CD4-positive, alpha-beta memory T cell (primary cell): ENCODE measurements around the gene NDE1. TPM values are rescaled to one million over a fixed set of nuclear protein-coding genes. Genes with fewer than 3 reads are reported as not detected.
A peak's percentile ranks its signal among the peaks of the same experiment; 100 is the strongest.

Experiments used
- CTCF ChIA-PET: fragments of 350-600 bp; sonication (Branson Sonifier 250); formaldehyde crosslinking; loops from one replicate; lab custom pipeline; 2021; ENCODE audit warnings: inconsistent platforms; ENCODE audit not compliant: partially characterized antibody; lab: Charles Lee
- POLR2A ChIA-PET: fragments of 350-600 bp; sonication (Branson Sonifier 250); formaldehyde crosslinking; loops from one replicate; lab custom pipeline; 2021; ENCODE audit not compliant: partially characterized antibody; lab: Charles Lee
- DNase-seq, 5 donors: peaks; one replicate each; pipeline versions ENCODE4 v3.0.0 to v3.0.0-alpha.2; 2020 to 2022; ENCODE audit warnings: mixed read lengths in 1 of 5
- H3K27ac ChIP-seq: one replicate; pipeline ENCODE4 v1.7.0; 2013; ENCODE audit warnings: low read depth, low read length
- H3K27me3 ChIP-seq: 2 replicates; pipeline ENCODE4 v1.7.0; 2013; ENCODE audit warnings: mild to moderate bottlenecking, low read length, moderate library complexity; ENCODE audit not compliant: insufficient read depth
- H3K36me3 ChIP-seq: 2 replicates; pipeline ENCODE4 v1.7.0; 2013; ENCODE audit warnings: mild to moderate bottlenecking, low read length, moderate library complexity; ENCODE audit not compliant: insufficient read depth
- H3K4me1 ChIP-seq: 2 replicates; pipeline ENCODE4 v1.7.0; 2013; ENCODE audit warnings: mild to moderate bottlenecking, low read length, moderate library complexity; ENCODE audit not compliant: insufficient read depth
- H3K4me3 ChIP-seq, 2 donors: one replicate each; pipeline ENCODE4 v1.7.0; 2013; ENCODE audit warnings: low read length in 2 of 2, mild to moderate bottlenecking in 1 of 2
- H3K9me3 ChIP-seq, 2 donors: one replicate each; pipeline ENCODE4 v1.7.0; 2013; ENCODE audit warnings: low read length in 2 of 2, control low read depth in 1 of 2; ENCODE audit not compliant: control insufficient read depth in 1 of 2
- H3K27ac Mint-ChIP-seq, 7 donors: one replicate each; pipeline ENCODE4 v1.8.0; 2020 to 2021; ENCODE audit warnings: mixed read lengths in 7 of 7, mild to moderate bottlenecking in 6 of 7, inconsistent platforms in 3 of 7, moderate library complexity in 3 of 7
- H3K27me3 Mint-ChIP-seq, 2 donors: one replicate each; pipeline ENCODE4 v1.8.0; 2020 to 2021; ENCODE audit warnings: mixed read lengths in 2 of 2
- H3K36me3 Mint-ChIP-seq, 2 donors: one replicate each; pipeline ENCODE4 v1.8.0; 2020 to 2021; ENCODE audit warnings: mixed read lengths in 2 of 2, inconsistent platforms in 1 of 2, mild to moderate bottlenecking in 1 of 2
- H3K4me1 Mint-ChIP-seq, 4 donors: one replicate each; pipeline ENCODE4 v1.8.0; 2020 to 2021; ENCODE audit warnings: mixed read lengths in 4 of 4, mild to moderate bottlenecking in 1 of 4
- H3K4me3 Mint-ChIP-seq, 8 donors: one replicate each; pipeline ENCODE4 v1.8.0; 2020 to 2021; ENCODE audit warnings: mixed read lengths in 8 of 8, mild to moderate bottlenecking in 7 of 8, moderate library complexity in 6 of 8, inconsistent platforms in 3 of 8
- H3K9me3 Mint-ChIP-seq, 8 donors: one replicate each; pipeline ENCODE4 v1.8.0; 2020 to 2021; ENCODE audit warnings: mixed read lengths in 8 of 8, mild to moderate bottlenecking in 5 of 8, inconsistent platforms in 3 of 8, moderate library complexity in 1 of 8
- intact Hi-C: fragments of 100-400 bp; cut with micrococcal nuclease; formaldehyde crosslinking; loops from one replicate; pipeline ENCODE4 v1.15.1; 2023
- polyA plus RNA-seq, 2 donors: library from polyadenylated mRNA; unstranded; fragments of 300-500 nt; fragmentation: Illumina TruSeq; gene quantifications; one replicate each; pipeline ENCODE4 v1.2.3, GENCODE V29; 2021
- total RNA-seq, 2 experiments: library from RNA; stranded (reverse); gene quantifications; one replicate each; pipeline ENCODE4 v1.2.3, GENCODE V29; 2021

Gene NDE1
- total and polyA plus RNA-seq, 4 experiments from 2014 or later, result 15.3 to 128 (median 93.8) TPM

DNA sequence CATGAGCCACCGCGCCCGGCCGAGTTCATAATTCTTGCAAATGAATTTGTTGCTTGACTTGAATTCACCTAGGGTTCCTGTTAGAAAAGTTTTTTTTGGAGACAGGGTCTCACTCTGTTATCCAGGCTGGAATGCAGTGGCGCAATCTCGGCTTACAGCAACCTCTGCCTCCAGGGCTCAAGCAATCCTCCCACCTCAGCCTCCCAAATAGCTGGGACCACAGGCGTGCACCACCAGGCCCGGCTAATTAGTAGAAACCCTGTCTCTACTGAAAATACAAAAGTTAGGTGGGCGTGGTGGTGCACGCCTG, 107.0 kb downstream of the NDE1 start:
- intact Hi-C loops, result no loop called here
- peaks cover 0 to 5% (median 2%) of the 10 kb centered on the region in 4 donors for H3K4me1 Mint-ChIP-seq
- H3K27ac ChIP-seq, result no peak overlapping the region
- DNase-seq, result no peak
- no peaks in the 10 kb centered on the region for H3K4me1 ChIP-seq
- no peaks in the 10 kb centered on the region for H3K9me3 ChIP-seq
- ChIA-PET POLR2A (no interaction called here), CTCF (interaction anchor here (0.7 to 1.7 kb wide), 6 partner anchors 9 to 379 kb away, joined by 3 to 6 read pairs (median 4); no protein-coding TSS in a partner anchor)
- H3K36me3 Mint-ChIP-seq, result no peaks in the 10 kb centered on the region
- H3K4me3 ChIP-seq, result no peak overlapping the region
- H3K36me3 ChIP-seq, result no peaks in the 10 kb centered on the region
- H3K27ac Mint-ChIP-seq, result no peak overlapping the region
- H3K9me3 Mint-ChIP-seq, result no peaks in the 10 kb centered on the region
- no peak overlapping the region for H3K4me3 Mint-ChIP-seq
- H3K27me3 Mint-ChIP-seq, result peaks cover 14 to 15% of the 10 kb centered on the region in 2 donors
- H3K27me3 ChIP-seq, result no peaks in the 10 kb centered on the region

DNA sequence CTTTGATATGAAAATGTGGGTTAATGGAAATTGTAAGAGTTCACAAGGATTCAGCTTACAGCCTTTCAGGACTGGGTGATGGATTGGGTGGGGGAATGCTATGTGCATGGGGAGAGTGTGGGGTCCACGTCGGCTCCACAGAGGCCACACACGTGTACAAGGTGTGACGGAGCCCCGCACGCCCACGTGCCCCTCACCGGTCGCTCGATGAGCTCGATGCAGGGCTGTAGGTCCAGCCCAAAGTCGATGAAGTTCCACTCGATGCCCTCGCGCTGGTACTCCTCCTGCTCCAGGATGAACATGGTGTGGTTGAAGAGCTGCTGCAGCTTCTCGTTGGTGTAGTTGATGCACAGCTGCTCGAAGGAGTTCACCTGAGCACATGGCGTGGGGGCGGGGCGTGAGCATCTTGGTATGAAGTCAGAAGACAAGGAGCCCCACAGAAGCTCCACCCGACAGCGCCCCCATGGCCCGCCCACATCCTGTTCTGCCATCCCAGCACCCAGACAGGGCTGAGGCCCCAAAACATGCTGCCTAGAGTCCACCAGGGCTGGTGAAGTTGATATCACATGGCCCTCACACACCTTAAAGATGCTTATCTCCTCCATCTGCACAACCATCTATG, 107.7 kb downstream of the NDE1 start:
- no peak overlapping the region for H3K4me3 Mint-ChIP-seq
- Histone ChIP-seq H3K4me3 (no peak overlapping the region), H3K27ac (no peak overlapping the region), H3K9me3 (no peaks in the 10 kb centered on the region), H3K27me3 (no peaks in the 10 kb centered on the region), H3K4me1 (no peaks in the 10 kb centered on the region), H3K36me3 (no peaks in the 10 kb centered on the region)
- DNase-seq, result no peak
- intact Hi-C loops, result no loop called here
- H3K36me3 Mint-ChIP-seq, result no peaks in the 10 kb centered on the region
- ChIA-PET POLR2A (no interaction called here), CTCF (interaction anchor here (0.7 to 1.7 kb wide), 5 partner anchors 8 to 379 kb away, joined by 3 to 4 read pairs (median 3); no protein-coding TSS in a partner anchor)
- peaks cover 19 to 20% of the 10 kb centered on the region in 2 donors for H3K27me3 Mint-ChIP-seq
- H3K27ac Mint-ChIP-seq, result no peak overlapping the region
- peaks cover 0 to 5% (median 2%) of the 10 kb centered on the region in 4 donors for H3K4me1 Mint-ChIP-seq
- H3K9me3 Mint-ChIP-seq, result no peaks in the 10 kb centered on the region

- no peak for DNase-seq
- Histone ChIP-seq H3K4me3 (no peak overlapping the region), H3K27ac (no peak overlapping the region), H3K9me3 (no peaks in the 10 kb centered on the region), H3K4me1 (no peaks in the 10 kb centered on the region), H3K27me3 (no peaks in the 10 kb centered on the region), H3K36me3 (no peaks in the 10 kb centered on the region)
- Mint-ChIP-seq H3K9me3 (no peaks in the 10 kb centered on the region), H3K4me1 (peaks cover 0 to 5% (median 2%) of the 10 kb centered on the region in 4 donors), H3K36me3 (no peaks in the 10 kb centered on the region), H3K4me3 (no peak overlapping the region), H3K27me3 (peaks cover 19 to 21% of the 10 kb centered on the region in 2 donors), H3K27ac (peak overlapping the region in 1 of 7 donors; percentile 68)
- intact Hi-C loops, result no loop called here
- ChIA-PET CTCF (interaction anchor here (1.1 kb wide), 1 partner anchor 48 kb away, joined by 7 read pairs; no protein-coding TSS in a partner anchor), POLR2A (no interaction called here)
Measured at GRCh38 chr16:15759070-15759469, 109.0 kb downstream of the NDE1 start.

DNA sequence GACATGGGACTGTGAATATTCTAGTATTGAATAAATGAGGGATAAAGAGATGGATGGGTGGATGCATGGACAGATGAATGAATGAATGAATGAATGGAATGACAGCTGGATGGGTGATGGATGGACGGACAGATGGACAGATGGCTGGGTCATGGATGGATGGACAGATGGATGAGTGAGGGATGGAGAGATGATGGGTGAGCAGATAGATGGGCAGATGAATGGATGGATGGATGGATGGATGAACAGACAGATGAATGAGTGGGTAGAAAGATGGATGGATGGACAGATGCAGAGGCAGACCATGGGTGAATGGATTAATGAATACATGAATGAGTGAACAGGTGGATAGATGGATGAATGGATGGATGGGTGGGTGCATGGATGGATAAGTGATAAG, 110.1 kb downstream of the NDE1 start:
- Histone ChIP-seq H3K27ac (no peak overlapping the region), H3K9me3 (no peaks in the 10 kb centered on the region), H3K4me1 (no peaks in the 10 kb centered on the region), H3K36me3 (no peaks in the 10 kb centered on the region), H3K4me3 (no peak overlapping the region), H3K27me3 (peaks cover 3% of the 10 kb centered on the region)
- peaks cover 0 to 5% (median 2%) of the 10 kb centered on the region in 4 donors for H3K4me1 Mint-ChIP-seq
- DNase-seq, result no peak
- peaks cover 19 to 21% of the 10 kb centered on the region in 2 donors for H3K27me3 Mint-ChIP-seq
- H3K4me3 Mint-ChIP-seq, result no peak overlapping the region
- ChIA-PET POLR2A (no interaction called here), CTCF (interaction anchor here (0.6 to 1.9 kb wide), 2 partner anchors 11 to 62 kb away, joined by 3 to 6 read pairs; no protein-coding TSS in a partner anchor)
- no peaks in the 10 kb centered on the region for H3K36me3 Mint-ChIP-seq
- H3K9me3 Mint-ChIP-seq, result no peaks in the 10 kb centered on the region
- intact Hi-C loops, result loop anchor here (10.0 kb wide), 1 partner anchor 435 kb away; no protein-coding TSS in a partner anchor
- H3K27ac Mint-ChIP-seq, result peak overlapping the region in 1 of 7 donors; percentile 43

- no peak overlapping the region for H3K27ac Mint-ChIP-seq
- ChIA-PET POLR2A (no interaction called here), CTCF (interaction anchor here (1.0 to 1.1 kb wide), 3 partner anchors 9 to 430 kb away, joined by 3 to 5 read pairs (median 3); no protein-coding TSS in a partner anchor)
- peaks cover 0 to 2% (median 0%) of the 10 kb centered on the region in 8 donors for H3K9me3 Mint-ChIP-seq
- H3K27me3 Mint-ChIP-seq, result peaks cover 10 to 21% of the 10 kb centered on the region in 2 donors
- no peak overlapping the region for H3K27ac ChIP-seq
- H3K4me1 Mint-ChIP-seq, result no peaks in the 10 kb centered on the region
- H3K9me3 ChIP-seq, result no peaks in the 10 kb centered on the region
- no peak overlapping the region for H3K4me3 ChIP-seq
- intact Hi-C loops, result loop anchor here (10.0 kb wide), 1 partner anchor 431 kb away; no protein-coding TSS in a partner anchor
- H3K36me3 ChIP-seq, result no peaks in the 10 kb centered on the region
- no peaks in the 10 kb centered on the region for H3K4me1 ChIP-seq
- no peaks in the 10 kb centered on the region for H3K36me3 Mint-ChIP-seq
- DNase-seq, result no peak
- no peak overlapping the region for H3K4me3 Mint-ChIP-seq
- peaks cover 3% of the 10 kb centered on the region for H3K27me3 ChIP-seq
Measured at GRCh38 chr16:15764112-15764511, 114.1 kb downstream of the NDE1 start.

DNA sequence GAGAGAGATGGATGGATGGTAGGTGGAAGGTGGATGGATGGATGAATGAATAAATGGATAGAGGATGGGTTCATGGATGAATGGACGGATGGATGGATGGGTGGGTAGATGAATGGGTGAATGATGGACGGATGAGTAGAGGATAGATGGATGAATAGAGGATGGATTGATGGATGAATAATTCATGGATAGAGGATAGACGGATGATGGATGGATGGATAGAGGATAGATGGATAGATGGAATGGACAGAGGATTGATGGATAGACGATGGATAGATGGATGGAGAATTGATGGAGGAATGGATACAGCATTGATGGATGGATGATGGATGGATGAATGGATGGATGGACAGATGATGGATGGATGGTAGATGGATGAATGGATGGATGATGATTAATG, 115.1 kb downstream of the NDE1 start:
- no peak overlapping the region for H3K27ac Mint-ChIP-seq
- peaks cover 3% of the 10 kb centered on the region for H3K27me3 ChIP-seq
- intact Hi-C loops, result loop anchor here (10.0 kb wide), 1 partner anchor 430 kb away; no protein-coding TSS in a partner anchor
- H3K4me1 Mint-ChIP-seq, result no peaks in the 10 kb centered on the region
- H3K4me1 ChIP-seq, result no peaks in the 10 kb centered on the region
- DNase-seq, result no peak
- H3K27ac ChIP-seq, result no peak overlapping the region
- H3K4me3 ChIP-seq, result no peak overlapping the region
- peaks cover 0 to 2% (median 0%) of the 10 kb centered on the region in 8 donors for H3K9me3 Mint-ChIP-seq
- H3K27me3 Mint-ChIP-seq, result peaks cover 9 to 15% of the 10 kb centered on the region in 2 donors
- ChIA-PET POLR2A (interaction anchor here (0.5 kb wide), 1 partner anchor 448 kb away, joined by 3 read pairs; no protein-coding TSS in a partner anchor), CTCF (interaction anchor here (0.6 to 1.5 kb wide), 4 partner anchors 9 to 362 kb away, joined by 3 to 8 read pairs (median 4); no protein-coding TSS in a partner anchor)
- H3K36me3 Mint-ChIP-seq, result no peaks in the 10 kb centered on the region
- no peaks in the 10 kb centered on the region for H3K9me3 ChIP-seq
- no peaks in the 10 kb centered on the region for H3K36me3 ChIP-seq
- peak overlapping the region in 1 of 8 donors; percentile 13 for H3K4me3 Mint-ChIP-seq

DNA sequence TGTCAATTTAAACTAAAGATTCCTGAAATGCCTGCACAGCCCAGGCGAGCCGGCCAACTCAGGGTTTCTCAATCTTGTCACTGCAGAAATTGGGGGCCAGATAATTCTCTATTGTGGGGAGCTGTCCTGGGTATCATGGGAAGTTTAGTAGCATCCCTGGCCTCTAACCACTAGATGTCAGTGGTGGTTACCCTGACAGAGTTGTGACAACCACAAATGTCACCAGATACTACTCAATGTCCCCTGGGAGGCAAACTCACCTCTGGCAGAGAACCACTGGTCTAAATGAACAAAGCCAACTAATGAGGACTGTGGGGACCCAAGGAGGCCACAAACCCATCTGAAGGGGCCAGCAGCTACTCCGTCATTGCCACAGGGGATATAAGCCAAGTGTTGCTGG, 115.8 kb downstream of the NDE1 start:
- Mint-ChIP-seq H3K4me1 (no peaks in the 10 kb centered on the region), H3K36me3 (no peaks in the 10 kb centered on the region), H3K9me3 (peaks cover 0 to 2% (median 0%) of the 10 kb centered on the region in 8 donors), H3K27me3 (peaks cover 5 to 11% of the 10 kb centered on the region in 2 donors), H3K4me3 (no peak overlapping the region), H3K27ac (peak overlapping the region in 1 of 7 donors; percentile 43)
- peaks cover 3% of the 10 kb centered on the region for H3K27me3 ChIP-seq
- no peaks in the 10 kb centered on the region for H3K9me3 ChIP-seq
- POLR2A ChIA-PET, result interaction anchor here (0.5 kb wide), 1 partner anchor 447 kb away, joined by 3 read pairs; no protein-coding TSS in a partner anchor
- no peak overlapping the region for H3K4me3 ChIP-seq
- H3K27ac ChIP-seq, result no peak overlapping the region
- intact Hi-C loops, result loop anchor here (10.0 kb wide), 1 partner anchor 429 kb away; no protein-coding TSS in a partner anchor
- H3K4me1 ChIP-seq, result no peaks in the 10 kb centered on the region
- CTCF ChIA-PET, result interaction anchor here (0.7 to 1.5 kb wide), 4 partner anchors 9 to 361 kb away, joined by 3 to 8 read pairs (median 4); no protein-coding TSS in a partner anchor
- H3K36me3 ChIP-seq, result no peaks in the 10 kb centered on the region
- peak in 4 of 5 donors; percentile 24 to 41 (median 36) for DNase-seq
